GM13976 (cell line): ENCODE results near the gene SERP1.

ENCODE experiments used
- DNase-seq: peaks from one replicate; pipeline ENCODE4 v3.0.0; 2012; ENCODE audit warnings: low spot score
- CTCF ChIP-seq: IDR thresholded peaks from 2 replicates; pipeline ENCODE4 v1.5.1; 2012; ENCODE audit warnings: borderline replicate concordance, mild to moderate bottlenecking; ENCODE audit not compliant: insufficient read depth; ENCODE audit errors: extremely low read depth, missing control alignments, control extremely low read depth
- in situ Hi-C: fragments of 300-500 bp; cut with MboI; formaldehyde crosslinking; loops from one replicate; pipeline ENCODE4 v1.12.0; 2022; ENCODE audit warnings: low sequenced_read_pairs, mixed read lengths, inconsistent platforms; ENCODE audit not compliant: unreplicated experiment

SERP1 gene

DNA sequence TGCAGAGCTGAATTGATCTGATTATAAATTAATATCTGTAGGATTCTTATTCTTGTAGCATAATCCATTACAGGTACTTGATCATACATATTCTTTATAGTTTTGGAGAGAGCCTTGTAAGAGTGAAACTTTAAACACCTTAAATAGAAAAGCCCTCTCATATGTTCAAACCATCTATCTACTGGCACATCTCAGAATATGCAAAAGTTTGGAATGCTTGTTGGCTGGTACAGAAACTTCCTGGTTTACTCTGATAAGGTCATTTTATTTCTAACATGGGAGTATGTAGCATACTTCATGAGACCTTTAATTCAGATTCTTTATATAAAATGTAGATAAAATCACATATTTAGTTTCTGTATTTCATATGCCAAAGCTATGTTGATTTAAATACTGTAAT is 34.9 kb upstream of the SERP1 start:
- TF ChIP-seq CTCF, result no peak
- in situ Hi-C loops, result no loop called here
- DNase-seq, result no peak

DNA sequence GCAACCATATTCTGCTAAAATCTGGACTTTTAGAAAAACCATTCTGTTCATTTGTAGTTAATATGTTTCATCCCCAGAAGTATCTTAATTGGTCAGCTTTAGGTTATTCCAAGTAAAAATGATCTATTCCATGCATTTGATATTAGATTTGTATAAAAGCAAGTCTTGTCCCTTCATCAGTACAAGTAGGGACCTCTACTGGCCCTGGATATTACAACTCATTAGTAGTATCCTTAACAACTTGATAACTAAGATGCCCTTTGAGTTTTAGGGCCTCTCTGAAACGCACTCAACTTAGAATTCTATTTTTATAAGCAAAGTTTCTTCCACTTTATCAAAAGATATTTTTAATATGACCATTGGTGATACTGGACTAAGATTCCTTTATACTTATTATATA is 31.6 kb upstream of the SERP1 start:
- TF ChIP-seq CTCF, result no peak
- DNase-seq, result no peak
- in situ Hi-C loops, result no loop called here

- TF ChIP-seq CTCF, result no peak
- DNase-seq, result no peak
- in situ Hi-C loops, result no loop called here
Observed at GRCh38 chr3:150567328-150567727, 21.0 kb upstream of the SERP1 start.

- no peak for DNase-seq
- TF ChIP-seq CTCF, result no peak
- in situ Hi-C loops, result no loop called here
Observed at GRCh38 chr3:150564243-150564642, 17.9 kb upstream of the SERP1 start.

GRCh38 chr3:150557725-150558124 is 11.4 kb upstream of the SERP1 start:
- in situ Hi-C loops, result no loop called here
- DNase-seq, result no peak
- no peak for TF ChIP-seq CTCF

DNA sequence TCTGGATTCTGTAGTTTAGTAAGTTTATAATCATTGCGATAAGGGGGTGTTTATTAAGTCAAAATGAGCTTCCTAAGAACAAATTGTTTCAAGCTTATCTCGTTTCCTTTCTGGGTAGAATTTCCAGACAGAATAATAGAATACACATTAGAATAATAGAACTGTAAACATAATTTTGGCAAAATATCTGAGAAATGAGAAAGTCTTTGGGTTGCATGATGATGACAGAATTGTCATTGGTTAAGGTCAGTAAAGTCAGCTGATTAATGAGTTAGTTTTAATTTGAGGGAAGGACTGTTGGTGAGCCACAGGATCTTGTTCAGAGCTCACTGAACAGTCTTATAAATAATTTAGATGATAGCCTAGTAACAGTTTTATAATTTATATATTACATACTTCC is 10.5 kb upstream of the SERP1 start:
- in situ Hi-C loops, result no loop called here
- no peak for DNase-seq
- no peak for TF ChIP-seq CTCF

DNA sequence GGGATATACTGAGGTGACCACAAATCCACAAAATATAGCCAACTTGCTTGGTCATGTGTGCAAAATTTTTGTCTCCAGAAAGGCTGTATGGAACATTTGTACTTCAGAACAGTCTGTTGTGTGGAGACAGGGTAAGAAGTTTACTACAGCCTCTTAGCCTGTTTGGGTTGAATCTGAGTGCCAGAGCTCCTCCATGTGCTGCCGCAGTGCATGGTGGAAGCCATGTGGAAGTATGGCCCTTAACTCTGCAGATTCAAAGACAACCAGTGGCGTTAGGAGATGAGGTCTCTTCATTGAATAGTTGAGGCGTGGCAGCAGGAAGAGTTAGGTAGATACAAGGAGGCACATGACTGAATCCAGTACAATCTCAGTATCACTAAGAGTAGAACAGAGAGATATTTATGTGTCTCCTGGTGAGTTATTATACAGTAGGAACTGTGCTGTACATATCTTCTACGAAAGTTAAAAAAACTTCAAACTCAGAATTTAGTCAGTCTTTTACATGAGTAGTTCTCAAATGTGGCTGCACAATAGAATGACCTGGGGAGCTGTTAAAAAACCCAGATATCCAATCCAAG is 9.7 kb upstream of the SERP1 start:
- no peak for DNase-seq
- in situ Hi-C loops, result no loop called here
- TF ChIP-seq CTCF, result no peak
